Measurements from ENCODE around the gene CFAP54. TPM values are rescaled to one million over a fixed set of nuclear protein-coding genes. Genes with fewer than 3 reads are reported as not detected.

Gene CFAP54
- total and polyA plus RNA-seq, 2 donors (not counting 3 experiments of a cell fraction or from before 2014, with no cell fraction given), result 3.6 to 26.9 TPM

DNA sequence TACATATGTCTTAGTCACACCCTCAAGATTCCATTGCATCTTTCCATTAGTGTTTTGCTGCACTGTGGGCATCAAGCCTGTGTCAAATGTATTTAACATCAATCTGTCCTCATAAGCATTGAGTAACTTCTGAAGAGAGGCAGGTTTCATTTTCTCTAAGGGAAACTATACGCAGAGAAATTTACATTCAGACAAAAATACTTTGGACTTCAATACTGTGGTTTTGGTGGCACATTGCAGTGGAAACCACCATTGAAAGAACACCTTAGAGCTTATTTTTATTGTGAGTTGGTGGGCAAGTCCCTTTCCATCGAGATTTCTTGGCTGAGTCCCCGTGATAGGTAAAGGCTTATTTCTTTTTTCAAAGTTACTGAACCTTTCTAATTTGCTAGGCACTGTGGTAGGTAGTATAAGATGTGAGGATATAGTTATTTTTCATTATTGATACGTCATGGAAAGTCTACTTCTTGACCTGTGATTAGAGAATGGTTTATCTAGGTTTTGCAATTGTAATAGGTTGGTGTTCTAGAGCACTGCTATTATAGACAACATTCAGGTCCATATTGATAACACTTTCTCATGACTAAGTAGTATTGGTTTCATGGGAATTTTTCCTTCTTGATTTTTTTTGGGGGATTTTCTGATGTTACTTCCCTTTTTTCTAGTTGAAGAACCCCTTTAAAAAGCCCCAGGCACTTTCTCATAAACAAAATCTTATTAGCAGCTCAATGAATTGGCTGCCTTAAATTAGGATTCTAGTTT, 81.9 kb downstream of the CFAP54 start:
- Histone ChIP-seq H3K27me3 (ENCODE audit: control insufficient read depth in 2 of 2, insufficient read depth in 2 of 2, low read length in 2 of 2) (no peaks in the 10 kb centered on the region), H3K9me3 (replicated peaks; ENCODE audit: control insufficient read depth, insufficient read depth, low read length) (no peaks in the 10 kb centered on the region), H3K36me3 (ENCODE audit: control insufficient read depth in 2 of 2, extremely low read depth in 1 of 2, insufficient read depth in 2 of 2, low read length in 2 of 2) (no peaks in the 10 kb centered on the region), H2AFZ (ENCODE audit: low read depth, low read length) (no peak overlapping the region), H3K79me2 (ENCODE audit: control insufficient read depth, insufficient read depth, low read length) (no peaks in the 10 kb centered on the region), H3K9ac (replicated peaks; ENCODE audit: extremely low read depth, insufficient read depth, low read length) (no peak overlapping the region), H4K20me1 (replicated peaks; ENCODE audit: control insufficient read depth, extremely low read depth, insufficient read depth, low read length) (no peaks in the 10 kb centered on the region), H3K4me3 (replicated peaks in 1 of 3; ENCODE audit: insufficient read depth in 1 of 3, low read depth in 1 of 3, low read length in 3 of 3) (no peak overlapping the region), H3K27ac (ENCODE audit: insufficient read depth, low read depth, low read length) (no peak overlapping the region), H3K4me2 (ENCODE audit: insufficient read depth, low read length) (no peak overlapping the region), H3K9me1 (replicated peaks; ENCODE audit: control insufficient read depth, extremely low read depth, insufficient read depth, low read length) (no peaks in the 10 kb centered on the region), H3K4me1 (ENCODE audit: control insufficient read depth, extremely low read depth, insufficient read depth, low read length) (no peaks in the 10 kb centered on the region)
- ChIA-PET POLR2A (no interaction called here), CTCF (no interaction called here)
- TF ChIP-seq, protein P1, sequence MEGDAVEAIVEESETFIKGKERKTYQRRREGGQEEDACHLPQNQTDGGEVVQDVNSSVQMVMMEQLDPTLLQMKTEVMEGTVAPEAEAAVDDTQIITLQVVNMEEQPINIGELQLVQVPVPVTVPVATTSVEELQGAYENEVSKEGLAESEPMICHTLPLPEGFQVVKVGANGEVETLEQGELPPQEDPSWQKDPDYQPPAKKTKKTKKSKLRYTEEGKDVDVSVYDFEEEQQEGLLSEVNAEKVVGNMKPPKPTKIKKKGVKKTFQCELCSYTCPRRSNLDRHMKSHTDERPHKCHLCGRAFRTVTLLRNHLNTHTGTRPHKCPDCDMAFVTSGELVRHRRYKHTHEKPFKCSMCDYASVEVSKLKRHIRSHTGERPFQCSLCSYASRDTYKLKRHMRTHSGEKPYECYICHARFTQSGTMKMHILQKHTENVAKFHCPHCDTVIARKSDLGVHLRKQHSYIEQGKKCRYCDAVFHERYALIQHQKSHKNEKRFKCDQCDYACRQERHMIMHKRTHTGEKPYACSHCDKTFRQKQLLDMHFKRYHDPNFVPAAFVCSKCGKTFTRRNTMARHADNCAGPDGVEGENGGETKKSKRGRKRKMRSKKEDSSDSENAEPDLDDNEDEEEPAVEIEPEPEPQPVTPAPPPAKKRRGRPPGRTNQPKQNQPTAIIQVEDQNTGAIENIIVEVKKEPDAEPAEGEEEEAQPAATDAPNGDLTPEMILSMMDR (IDR thresholded peaks at IDR 0.05; ENCODE audit: extremely low read depth in 1 of 2, insufficient read depth in 1 of 2, low read depth in 1 of 2, low read length in 2 of 2), result no peak
- no peak for TF ChIP-seq EZH2 (IDR thresholded peaks at IDR 0.05; ENCODE audit: borderline replicate concordance, low read depth, low read length, severe bottlenecking)
- no peak for TF ChIP-seq MYC (IDR thresholded peaks at IDR 0.05; ENCODE audit: low read depth, low read length)
- no peak for TF ChIP-seq JUN (IDR thresholded peaks at IDR 0.05; ENCODE audit: borderline replicate concordance, insufficient read depth, insufficient read length, low read depth)
- no peak for TF ChIP-seq FOS (IDR thresholded peaks at IDR 0.05; ENCODE audit: borderline replicate concordance, insufficient read depth, low read length)
- no peak for TF ChIP-seq GATA2 (IDR thresholded peaks at IDR 0.05; ENCODE audit: insufficient read depth, insufficient read length, low read depth, low read length)
- no peak for TF ChIP-seq POLR2A (IDR thresholded peaks at IDR 0.05; ENCODE audit: low read depth, low read length)
- TF ChIP-seq, protein P2, sequence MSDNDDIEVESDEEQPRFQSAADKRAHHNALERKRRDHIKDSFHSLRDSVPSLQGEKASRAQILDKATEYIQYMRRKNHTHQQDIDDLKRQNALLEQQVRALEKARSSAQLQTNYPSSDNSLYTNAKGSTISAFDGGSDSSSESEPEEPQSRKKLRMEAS (IDR thresholded peaks at IDR 0.05; ENCODE audit: insufficient read depth, insufficient read length), result no peak
- no peak for TF ChIP-seq POLR2AphosphoS5 (IDR thresholded peaks at IDR 0.05; ENCODE audit: insufficient read depth, low read depth, low read length)
- intact Hi-C loops (cut with micrococcal nuclease), result loop anchor here (10.0 kb wide), 2 partner anchors 574 to 1804 kb away; no protein-coding TSS in a partner anchor
- no peak for DNase-seq (ENCODE audit: low read depth, low spot score)
- dilution Hi-C loops (cut with MboI; ENCODE audit: extremely low pct_ligation_motif_present, low sequenced_read_pairs), result no loop called here
- FAIRE-seq, result no peak
- no TSS peak for BruUV-seq (replicated peaks)

Measured in endothelial cell of umbilical vein (primary cell).